ENCODE measurements around the gene SLC22A1. TPM values are rescaled to one million over a fixed set of nuclear protein-coding genes. Genes with fewer than 3 reads are reported as not detected.
"Not testable (repeated sequence)": the region's sequence is repeated elsewhere in the genome, so short reads cannot be mapped to it uniquely, and the experiment has no call there.

Gene SLC22A1
- total RNA-seq, 1 experiment from 2014 or later, result 0.95 TPM

GRCh38 chr6:160090442-160091239, 31.0 kb upstream of the SLC22A1 start:
- in situ Hi-C loops (cut with HindIII; ENCODE audit: low pct_unique_long_range_greater_than_20kb, low sequenced_read_pairs); DNase-seq (ENCODE audit: low read depth, low spot score): not testable (repeated sequence)

- in situ Hi-C loops (cut with HindIII; ENCODE audit: low pct_unique_long_range_greater_than_20kb, low sequenced_read_pairs); DNase-seq (ENCODE audit: low read depth, low spot score): not testable (repeated sequence)
These were observed 29.4 kb upstream of the SLC22A1 start for GRCh38 chr6:160092176-160092575.

GRCh38 chr6:160092602-160093001, 29.0 kb upstream of the SLC22A1 start:
- in situ Hi-C loops (cut with HindIII; ENCODE audit: low pct_unique_long_range_greater_than_20kb, low sequenced_read_pairs), result no loop called here
- no peak for DNase-seq (ENCODE audit: low read depth, low spot score)

- in situ Hi-C loops (cut with HindIII; ENCODE audit: low pct_unique_long_range_greater_than_20kb, low sequenced_read_pairs), result no loop called here
- no peak for DNase-seq (ENCODE audit: low read depth, low spot score)
These were observed 28.6 kb upstream of the SLC22A1 start for GRCh38 chr6:160093061-160093460.

- no peak for DNase-seq (ENCODE audit: low read depth, low spot score)
- in situ Hi-C loops (cut with HindIII; ENCODE audit: low pct_unique_long_range_greater_than_20kb, low sequenced_read_pairs), result no loop called here
These were observed 27.7 kb upstream of the SLC22A1 start for GRCh38 chr6:160093946-160094345.

- in situ Hi-C loops (cut with HindIII; ENCODE audit: low pct_unique_long_range_greater_than_20kb, low sequenced_read_pairs), result no loop called here
These were observed 26.3 kb upstream of the SLC22A1 start for GRCh38 chr6:160095146-160095845.

GRCh38 chr6:160101277-160102205, 20.1 kb upstream of the SLC22A1 start:
- in situ Hi-C loops (cut with HindIII; ENCODE audit: low pct_unique_long_range_greater_than_20kb, low sequenced_read_pairs), result no loop called here
- DNase-seq (ENCODE audit: low read depth, low spot score), result no peak

More at GRCh38 chr6:160095146-160095845, 26.3 kb upstream of the SLC22A1 start:
- DNase-seq (ENCODE audit: low read depth, low spot score), result no peak

- in situ Hi-C loops (cut with HindIII; ENCODE audit: low pct_unique_long_range_greater_than_20kb, low sequenced_read_pairs), result no loop called here
- no peak for DNase-seq (ENCODE audit: low read depth, low spot score)
These were observed 19.2 kb upstream of the SLC22A1 start for GRCh38 chr6:160102399-160102798.

GRCh38 chr6:160102956-160103824, 18.4 kb upstream of the SLC22A1 start:
- in situ Hi-C loops (cut with HindIII; ENCODE audit: low pct_unique_long_range_greater_than_20kb, low sequenced_read_pairs), result no loop called here
- DNase-seq (ENCODE audit: low read depth, low spot score), result peak; percentile 68

GRCh38 chr6:160103825-160104100, 17.9 kb upstream of the SLC22A1 start:
- in situ Hi-C loops (cut with HindIII; ENCODE audit: low pct_unique_long_range_greater_than_20kb, low sequenced_read_pairs), result no loop called here
- DNase-seq (ENCODE audit: low read depth, low spot score), result no peak

- DNase-seq (ENCODE audit: low read depth, low spot score), result no peak
- in situ Hi-C loops (cut with HindIII; ENCODE audit: low pct_unique_long_range_greater_than_20kb, low sequenced_read_pairs), result no loop called here
These were observed 16.6 kb upstream of the SLC22A1 start for GRCh38 chr6:160104821-160105517.

- in situ Hi-C loops (cut with HindIII; ENCODE audit: low pct_unique_long_range_greater_than_20kb, low sequenced_read_pairs), result no loop called here
These were observed 15.6 kb upstream of the SLC22A1 start for GRCh38 chr6:160106010-160106409.

GRCh38 chr6:160106701-160107100, 14.9 kb upstream of the SLC22A1 start:
- in situ Hi-C loops (cut with HindIII; ENCODE audit: low pct_unique_long_range_greater_than_20kb, low sequenced_read_pairs), result no loop called here
- no peak for DNase-seq (ENCODE audit: low read depth, low spot score)

More at GRCh38 chr6:160106010-160106409, 15.6 kb upstream of the SLC22A1 start:
- DNase-seq (ENCODE audit: low read depth, low spot score), result no peak

GRCh38 chr6:160108077-160108476, 13.5 kb upstream of the SLC22A1 start:
- DNase-seq (ENCODE audit: low read depth, low spot score), result no peak
- in situ Hi-C loops (cut with HindIII; ENCODE audit: low pct_unique_long_range_greater_than_20kb, low sequenced_read_pairs), result no loop called here

GRCh38 chr6:160110586-160111123, 11.0 kb upstream of the SLC22A1 start:
- DNase-seq (ENCODE audit: low read depth, low spot score), result no peak
- in situ Hi-C loops (cut with HindIII; ENCODE audit: low pct_unique_long_range_greater_than_20kb, low sequenced_read_pairs), result no loop called here

GRCh38 chr6:160111806-160112205, 9.8 kb upstream of the SLC22A1 start:
- in situ Hi-C loops (cut with HindIII; ENCODE audit: low pct_unique_long_range_greater_than_20kb, low sequenced_read_pairs), result no loop called here
- no peak for DNase-seq (ENCODE audit: low read depth, low spot score)

All from SK-MEL-5 (cell line).